GM19452 (cell line): ENCODE data around the gene SAYSD1.
"Not testable (repeated sequence)": the region's sequence is repeated elsewhere in the genome, so short reads cannot be mapped to it uniquely, and the experiment has no call there.

Experiments
- ATAC-seq: cut with Tn5 transposase; IDR thresholded peaks from one replicate; pipeline ENCODE4 v1.9.1; 2021; ENCODE audit not compliant: unreplicated experiment

The SAYSD1 gene, protein sequence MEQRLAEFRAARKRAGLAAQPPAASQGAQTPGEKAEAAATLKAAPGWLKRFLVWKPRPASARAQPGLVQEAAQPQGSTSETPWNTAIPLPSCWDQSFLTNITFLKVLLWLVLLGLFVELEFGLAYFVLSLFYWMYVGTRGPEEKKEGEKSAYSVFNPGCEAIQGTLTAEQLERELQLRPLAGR

DNA sequence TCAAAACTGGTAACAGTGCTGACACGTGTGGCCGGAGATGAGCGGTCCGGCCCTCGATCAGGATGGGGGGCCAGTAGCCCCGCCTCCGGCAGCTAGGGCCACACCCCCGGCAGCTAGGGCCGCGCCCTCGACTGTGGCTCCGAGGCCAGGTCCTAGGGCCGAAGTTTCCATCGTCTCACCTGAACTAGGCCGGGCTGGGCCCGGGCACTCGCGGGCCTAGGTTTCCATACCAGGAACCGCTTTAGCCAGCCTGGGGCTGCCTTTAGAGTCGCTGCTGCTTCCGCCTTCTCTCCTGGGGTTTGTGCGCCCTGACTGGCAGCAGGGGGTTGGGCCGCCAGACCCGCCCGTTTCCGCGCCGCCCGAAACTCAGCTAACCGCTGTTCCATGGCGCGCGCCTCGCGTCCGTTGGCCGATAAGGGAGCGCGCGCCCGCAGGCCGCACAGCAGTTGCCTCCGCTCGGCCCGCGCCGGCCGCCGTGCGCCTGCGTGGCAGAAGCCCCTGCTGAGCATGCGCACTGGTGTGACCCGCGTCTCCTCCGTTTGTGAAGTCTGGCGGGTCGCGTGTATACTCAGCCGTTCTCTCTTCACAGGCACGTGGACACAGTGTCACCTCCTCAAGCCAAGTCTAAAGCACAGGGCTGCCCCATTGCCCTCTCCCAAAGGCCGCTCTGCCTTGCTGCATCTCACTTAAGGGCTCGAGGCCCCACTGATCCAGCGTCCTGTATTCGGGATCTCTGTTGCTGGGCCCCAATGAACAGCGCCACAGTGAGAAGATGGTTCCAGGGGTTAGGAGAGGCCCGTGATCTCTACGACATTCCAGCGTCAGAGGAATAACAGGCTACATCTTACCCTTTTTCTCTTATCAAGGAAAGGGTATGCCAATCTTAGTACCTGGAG lies at the start of gene SAYSD1:
Gene SAYSD1 (minus strand): TSS at position 483 of the 896 bp plus-strand sequence. CDS start 97 bp downstream, at position 386.
- peak; percentile 96 for ATAC-seq

DNA sequence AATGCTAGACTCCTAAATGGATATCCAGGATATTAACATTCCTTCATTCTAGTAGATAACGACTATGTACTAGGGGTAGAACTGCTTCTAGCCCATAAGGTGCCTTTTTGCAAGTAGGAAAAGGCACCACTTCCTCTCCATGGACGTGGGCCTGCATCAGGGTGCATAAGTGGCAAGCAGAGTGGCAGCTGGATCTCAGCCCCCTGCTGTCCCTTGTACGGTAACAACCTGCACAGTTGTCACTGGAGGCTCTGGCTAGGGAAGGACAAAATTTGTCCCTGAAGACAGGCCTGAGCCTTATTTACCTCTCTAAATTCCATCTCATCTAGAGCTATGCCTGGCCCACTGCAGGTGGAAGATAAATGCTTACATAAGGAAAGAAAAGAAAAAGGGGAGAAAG lies 42.5 kb upstream of the SAYSD1 start:
- ATAC-seq = no peak

DNA sequence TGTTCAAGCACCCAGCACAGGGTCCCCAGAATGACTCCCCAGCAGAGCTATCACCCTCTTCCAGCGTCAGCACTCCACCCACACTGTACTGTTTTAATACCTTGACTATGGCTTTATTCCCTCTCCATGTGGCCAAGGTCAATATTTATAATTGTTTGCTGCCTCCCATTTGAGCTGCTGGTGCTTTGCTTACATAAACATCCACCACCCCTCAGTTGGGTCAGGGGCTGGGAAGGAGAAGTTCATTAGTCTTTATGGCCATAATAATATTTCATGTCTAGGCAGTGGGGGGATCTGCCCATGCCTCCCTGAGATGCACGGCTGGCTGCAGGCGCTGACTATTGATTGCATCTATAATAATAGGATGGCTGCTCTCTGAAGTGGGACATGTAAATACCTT lies 41.8 kb upstream of the SAYSD1 start:
- no peak for ATAC-seq

DNA sequence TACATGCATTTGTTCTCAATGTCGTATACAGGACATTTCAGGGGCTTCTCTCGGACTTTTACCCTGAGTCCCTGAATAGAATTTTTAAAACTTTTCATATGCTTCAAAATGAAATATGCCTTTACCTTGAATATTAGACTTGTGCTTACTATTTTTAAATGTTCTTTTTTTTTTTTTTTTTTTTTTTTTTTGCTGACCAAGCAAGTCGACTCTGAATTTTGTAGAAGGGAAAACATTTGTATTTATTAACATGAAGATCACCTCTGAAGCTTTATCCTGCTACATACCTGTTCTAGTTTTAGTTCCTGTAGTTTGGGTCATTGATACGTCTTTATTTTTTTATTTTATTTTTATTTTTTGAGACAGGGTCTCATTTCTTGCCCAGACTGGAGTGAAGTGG lies 39.7 kb upstream of the SAYSD1 start:
- no peak for ATAC-seq

DNA sequence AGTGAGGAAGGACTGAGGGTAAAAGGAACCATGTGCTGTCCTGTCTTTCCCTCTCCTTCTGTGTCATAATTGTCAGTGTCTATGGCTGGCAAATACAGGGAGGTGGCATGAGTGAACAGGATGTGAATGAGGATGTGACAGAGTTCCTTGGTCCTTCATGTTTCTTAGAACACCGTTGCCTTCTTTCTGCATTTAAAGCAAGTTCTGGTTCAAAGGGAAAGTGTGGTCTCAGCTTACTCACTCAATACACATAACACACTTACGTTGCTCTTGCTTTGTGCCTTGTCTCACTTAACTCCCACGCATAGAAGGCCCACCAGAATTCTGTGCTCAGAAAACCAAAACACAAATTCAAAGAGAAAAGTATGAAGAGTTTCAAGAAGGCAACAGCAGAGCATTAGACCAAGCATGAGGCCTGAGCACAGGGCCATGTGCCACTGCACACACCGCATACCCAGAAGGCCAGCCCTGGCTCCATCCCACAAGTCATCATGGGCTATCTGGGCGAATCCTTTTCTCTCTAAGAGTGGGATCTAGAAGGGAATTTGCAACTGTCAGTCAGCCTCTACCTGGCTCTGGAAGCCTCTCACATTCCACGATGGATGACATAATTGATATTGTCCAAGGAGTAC lies 38.9 kb upstream of the SAYSD1 start:
- ATAC-seq = no peak

DNA sequence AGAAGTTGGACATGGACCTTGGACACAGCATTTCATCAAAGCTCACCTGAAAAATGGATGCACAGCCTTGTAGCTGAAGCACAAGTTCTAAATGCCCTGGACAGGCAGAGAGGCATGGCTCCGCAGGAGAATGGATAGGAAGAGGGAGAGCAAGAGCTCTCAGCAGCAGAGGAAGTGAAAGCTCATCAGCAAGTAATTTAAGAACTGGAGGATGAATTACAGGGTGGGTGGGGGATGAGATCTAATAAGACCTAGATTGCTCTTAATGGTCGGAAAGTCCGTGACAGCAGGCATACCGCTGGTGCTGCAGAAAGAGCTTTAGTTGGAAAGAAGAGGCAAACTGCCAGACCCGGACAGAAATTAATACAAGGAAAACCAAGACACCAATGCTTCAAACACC lies 37.3 kb upstream of the SAYSD1 start:
- ATAC-seq = no peak

DNA sequence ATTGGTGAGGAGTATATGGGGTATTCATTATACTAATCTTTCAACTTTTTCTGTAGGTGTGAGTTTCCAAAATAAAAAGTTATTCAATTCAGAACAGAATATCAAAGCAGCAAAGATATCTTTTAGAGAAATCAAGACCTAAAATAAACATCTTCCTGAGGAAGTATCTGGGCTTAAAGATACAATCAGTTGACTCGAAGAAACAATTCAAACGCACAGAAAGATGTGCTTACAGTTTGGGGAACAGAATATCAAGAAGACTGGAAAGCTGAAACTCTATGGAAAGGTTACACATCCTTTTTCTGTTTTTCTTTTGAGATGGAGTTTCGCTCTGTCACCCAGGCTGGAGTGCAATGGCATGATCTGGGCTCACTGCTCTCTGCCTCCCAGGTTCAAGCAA lies 36.2 kb upstream of the SAYSD1 start:
- ATAC-seq = no peak

DNA sequence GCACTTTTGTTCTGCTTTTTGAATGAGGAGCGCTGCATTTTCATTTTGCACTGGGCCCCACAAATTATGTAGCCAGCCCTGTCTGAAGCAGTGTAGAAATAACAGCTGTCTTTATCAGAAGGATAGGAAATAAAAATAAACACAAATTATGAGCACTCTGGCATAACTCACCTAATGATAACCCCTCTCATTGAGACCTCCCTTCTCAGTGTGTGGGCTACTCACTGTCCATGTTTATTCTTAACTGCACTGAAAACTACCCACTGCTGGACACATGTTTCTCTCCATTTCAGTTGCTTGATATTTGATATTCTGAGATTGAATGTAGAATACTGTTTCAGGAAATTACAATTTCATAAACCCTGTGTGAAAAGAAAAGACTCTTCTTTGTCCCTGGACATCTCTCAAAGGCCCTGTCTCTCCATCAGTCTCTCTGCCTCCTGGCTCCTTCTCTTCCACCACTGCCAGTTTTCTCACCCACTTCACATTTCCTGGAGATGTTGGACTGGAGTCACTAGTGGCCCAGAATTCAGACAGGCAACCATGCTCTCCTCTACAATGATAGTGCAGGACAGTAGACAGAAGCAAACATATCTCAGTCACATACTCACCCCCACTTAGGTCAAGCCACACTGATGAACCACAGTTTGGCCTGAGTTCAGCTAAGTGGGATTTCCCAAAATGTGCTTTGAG lies 29.6 kb upstream of the SAYSD1 start:
- no peak for ATAC-seq

DNA sequence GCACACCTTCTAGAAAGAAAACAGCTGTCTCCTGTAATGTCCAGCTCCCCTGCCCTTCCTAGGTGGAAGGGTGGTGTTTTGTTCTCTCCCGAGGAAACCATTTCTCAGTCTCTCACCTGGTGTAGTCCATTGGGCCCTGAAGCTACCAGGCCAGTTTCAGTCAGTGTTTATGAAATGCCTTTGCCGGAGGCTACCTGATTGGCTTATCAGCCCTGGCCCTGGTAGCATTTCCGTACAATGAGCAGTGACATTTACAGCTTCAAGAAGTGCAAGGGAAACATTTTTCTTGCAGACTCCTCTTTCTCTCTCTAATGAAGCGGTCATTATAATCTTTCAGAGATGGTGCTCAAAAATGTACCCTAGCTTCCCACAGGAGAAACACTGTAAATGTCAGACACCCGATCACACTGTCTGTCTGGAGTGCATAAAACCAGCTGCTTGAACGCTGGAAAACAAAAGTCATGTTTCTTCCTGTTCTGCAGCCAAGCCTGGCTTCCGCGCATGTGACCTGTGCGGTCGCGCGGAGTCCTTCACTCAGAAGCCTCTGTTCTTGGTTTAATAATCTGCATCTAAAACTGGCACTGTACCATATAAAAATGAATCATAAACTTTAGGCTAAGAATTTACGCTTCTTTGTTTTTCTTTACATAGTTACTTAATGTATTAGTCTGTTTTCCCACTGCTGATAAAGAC lies 28.4 kb upstream of the SAYSD1 start:
- ATAC-seq = no peak

DNA sequence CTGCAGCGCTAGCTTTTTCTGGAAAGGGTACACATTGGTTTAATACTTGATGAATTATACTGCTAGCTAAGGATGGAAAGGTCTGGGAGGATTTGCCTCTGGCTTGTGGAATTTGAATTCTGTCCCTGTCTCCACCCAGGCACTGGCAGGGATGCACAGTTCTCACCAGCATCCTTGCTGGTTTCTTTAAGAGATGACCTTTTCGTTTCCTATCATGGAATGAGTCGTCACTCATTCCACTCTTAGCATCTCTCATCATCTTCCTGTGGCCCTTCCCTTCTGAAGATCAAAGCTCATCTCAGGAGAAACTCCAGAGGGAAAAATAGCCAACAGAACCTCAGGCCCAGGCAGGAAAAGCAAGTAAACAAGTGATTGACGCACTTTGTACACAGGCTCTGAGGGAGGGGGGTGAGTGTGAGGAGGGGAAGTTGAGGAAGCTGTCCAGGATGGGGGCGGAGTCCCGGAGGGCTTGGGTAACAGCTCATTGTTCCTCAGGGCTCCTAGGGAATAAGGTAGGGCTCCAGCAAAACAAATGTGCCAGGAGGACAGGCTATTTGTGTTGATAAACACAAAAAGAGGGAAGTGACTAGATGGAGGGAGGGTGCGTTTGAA lies 25.7 kb upstream of the SAYSD1 start:
- ATAC-seq = no peak

DNA sequence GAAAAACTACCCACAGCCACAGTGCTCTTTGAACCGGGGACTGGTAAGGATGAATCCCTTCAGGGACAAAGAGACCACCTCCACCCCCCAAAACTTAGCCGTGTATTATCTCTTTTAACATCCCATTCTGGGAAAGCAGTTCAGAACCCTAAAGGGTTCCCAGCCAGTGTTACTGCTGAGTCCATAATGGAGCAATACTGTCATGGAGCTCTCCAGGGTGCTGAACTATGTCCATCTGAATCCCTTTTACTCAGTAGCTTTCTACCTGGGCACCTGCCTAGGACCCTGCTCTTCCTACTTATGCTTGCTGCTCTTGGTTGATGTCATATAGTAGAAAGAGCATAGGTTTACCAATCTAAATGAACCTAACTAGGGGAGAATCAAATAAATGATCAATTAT lies 22.3 kb upstream of the SAYSD1 start:
- no peak for ATAC-seq

DNA sequence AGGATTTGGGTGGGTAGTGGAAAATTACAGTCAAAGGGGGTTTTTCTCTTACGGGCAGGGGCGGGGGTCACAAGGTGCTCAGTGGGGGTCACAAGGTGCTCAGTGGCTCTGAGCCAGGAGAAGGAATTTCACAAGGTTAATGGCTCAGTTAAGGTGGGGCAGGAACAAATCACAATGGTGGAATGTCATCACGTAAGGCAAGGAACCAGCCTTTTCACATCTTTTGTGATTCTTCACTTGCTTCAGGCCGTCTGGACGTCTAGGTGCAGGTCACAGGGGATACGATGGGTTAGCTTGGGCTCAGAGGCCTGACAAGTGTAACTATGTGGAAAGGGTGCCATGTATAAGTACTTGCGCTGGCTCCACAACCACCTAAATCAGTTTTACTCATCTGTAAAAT lies 21.2 kb upstream of the SAYSD1 start:
- ATAC-seq = not testable (repeated sequence)

DNA sequence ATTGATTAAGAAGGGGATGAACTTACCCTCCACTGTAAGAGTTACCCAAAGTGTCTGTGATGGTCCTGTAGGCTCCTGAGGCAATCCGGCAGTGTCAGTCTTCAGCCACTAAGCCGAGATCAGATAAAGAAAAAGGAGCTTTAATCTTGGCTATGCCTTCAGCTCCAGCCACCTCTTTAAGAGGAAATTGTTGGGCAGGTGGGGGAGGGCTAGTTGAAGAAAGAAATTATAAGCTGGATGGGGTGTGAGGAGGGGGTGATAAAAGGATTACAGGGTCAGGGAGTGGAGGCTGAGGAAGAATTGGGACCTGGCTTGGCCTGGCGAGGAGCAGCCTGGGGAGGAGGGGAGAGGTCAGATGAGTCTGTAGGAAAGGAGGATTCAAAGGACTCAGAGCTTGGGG lies 19.8 kb upstream of the SAYSD1 start:
- ATAC-seq = not testable (repeated sequence)

DNA sequence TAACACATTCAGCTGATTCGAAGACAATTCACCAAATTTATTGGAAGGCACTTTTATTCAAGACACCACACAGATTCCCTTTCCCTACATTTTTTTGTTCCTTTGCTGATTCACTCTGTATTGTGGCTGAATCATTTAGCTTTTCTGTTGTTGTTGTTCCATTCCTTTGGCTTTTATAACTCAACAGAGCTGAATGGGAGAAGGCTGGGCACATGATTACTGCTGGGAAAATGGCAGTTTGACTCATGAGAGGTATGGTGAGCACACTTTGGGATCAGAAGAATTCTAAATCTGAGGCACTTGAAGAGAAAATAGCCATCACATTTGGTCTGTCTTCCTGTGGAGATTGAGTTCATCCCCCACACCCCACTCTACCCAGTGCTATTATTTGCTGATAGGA lies 15.7 kb upstream of the SAYSD1 start:
- ATAC-seq = no peak

DNA sequence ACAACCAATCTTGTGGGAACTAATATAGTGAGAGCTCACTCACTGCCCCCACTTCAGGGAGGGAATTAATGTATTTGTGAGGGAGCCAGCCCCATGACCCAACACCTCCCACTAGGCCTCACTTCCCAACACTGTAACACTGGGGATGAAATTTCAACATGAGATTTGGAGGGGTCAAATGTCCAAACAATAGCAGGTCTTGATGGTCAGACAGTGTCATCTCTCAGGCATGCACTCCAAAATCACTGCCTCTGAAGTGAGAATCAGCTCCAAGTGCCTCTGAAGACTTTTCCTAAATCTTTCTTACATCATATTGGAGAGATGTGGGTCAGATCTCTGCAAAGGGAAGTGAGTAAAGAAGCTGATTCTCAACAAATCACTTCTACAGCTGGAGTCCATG lies 13.8 kb upstream of the SAYSD1 start:
- no peak for ATAC-seq

DNA sequence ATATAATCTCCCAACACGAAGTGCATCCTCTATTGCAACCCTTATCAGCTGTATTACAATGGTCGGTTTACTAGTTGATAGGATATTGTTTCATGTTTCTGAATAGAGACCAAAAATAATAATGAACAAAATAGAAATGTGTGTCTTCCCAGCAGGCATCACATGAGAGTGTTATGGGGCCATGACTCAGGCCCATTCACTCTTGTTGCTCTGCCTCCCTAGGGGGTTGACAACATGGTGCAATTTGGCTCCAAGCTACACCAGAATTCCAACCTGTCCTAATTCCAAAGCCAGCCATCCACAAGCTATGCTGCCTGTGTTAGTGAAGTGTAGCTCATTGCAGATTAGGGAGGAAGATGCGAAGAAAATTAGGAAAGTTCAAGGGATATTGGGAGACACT lies 13.1 kb upstream of the SAYSD1 start:
- no peak for ATAC-seq

DNA sequence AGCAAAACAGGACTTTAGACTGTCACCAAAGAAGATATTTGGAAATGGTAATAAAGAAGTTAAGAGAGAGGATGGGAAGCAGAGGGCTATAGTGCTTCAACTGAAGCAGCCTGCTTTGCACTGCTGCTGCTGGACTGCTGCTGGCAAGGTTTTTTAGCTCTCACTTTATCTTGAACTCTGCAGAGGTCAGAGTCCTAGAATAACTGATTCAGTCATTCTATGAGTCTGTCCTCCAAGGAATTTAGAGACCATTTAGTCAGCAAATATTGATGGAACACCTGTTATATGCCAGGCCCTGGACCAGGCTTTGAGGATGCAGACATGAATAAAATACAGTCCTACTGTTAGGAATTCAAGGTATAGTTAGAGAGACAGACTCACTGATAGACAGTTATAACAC lies 9.1 kb upstream of the SAYSD1 start:
- ATAC-seq = no peak

DNA sequence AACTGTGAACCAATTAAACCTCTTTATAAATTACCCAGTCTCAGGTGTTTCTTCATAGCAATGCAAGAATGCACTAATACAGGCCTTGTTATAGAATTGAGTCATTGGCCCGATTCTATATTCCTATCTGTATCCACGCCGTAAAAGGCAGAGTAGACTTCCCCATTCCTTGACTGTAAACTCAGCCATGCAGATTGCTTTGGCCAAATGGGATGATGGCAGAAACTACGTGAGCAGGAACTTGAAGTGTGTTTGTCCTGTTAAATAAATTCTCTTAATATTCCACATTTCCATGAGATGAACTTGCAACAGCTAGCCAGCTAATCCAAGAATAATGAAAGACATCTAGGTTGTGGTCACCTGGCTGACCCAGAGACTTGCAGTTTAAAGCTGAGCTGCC lies 3.9 kb upstream of the SAYSD1 start:
- no peak for ATAC-seq

DNA sequence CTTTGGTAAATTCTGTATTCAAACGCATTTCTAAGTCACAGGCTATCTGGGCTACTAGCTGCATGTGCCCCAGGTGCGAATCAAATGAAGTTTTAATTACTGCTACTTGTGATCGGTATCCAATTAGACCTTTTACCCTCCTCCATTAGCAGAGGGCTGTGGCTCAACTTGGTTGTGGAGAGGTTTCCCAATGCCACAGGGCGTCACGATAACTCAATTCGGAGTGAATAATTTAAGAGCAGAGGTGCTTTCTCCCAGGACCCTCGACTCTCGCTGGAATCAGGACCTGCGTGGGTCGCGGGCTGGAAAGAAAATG lies 640 bp downstream of the SAYSD1 start:
- peak; percentile 5 for ATAC-seq

DNA sequence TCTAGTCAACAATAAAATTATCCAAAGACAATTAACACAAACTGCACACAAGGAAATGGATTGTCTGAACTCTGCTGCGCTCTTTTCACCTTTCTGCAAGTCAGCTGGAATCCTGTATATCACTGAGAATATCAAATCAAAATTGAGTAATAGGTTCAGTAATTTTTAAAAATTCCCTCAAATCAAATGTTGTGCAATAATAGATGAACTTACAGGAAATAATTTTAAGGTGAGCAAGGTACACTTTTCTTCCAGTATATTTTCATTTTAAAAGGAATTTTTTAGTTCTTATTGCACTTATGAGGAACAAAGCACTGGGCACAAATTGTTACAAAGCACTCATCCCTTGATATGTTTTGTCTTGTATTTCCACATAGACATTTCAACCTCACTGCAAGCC lies 1.2 kb downstream of the SAYSD1 start:
- no peak for ATAC-seq

DNA sequence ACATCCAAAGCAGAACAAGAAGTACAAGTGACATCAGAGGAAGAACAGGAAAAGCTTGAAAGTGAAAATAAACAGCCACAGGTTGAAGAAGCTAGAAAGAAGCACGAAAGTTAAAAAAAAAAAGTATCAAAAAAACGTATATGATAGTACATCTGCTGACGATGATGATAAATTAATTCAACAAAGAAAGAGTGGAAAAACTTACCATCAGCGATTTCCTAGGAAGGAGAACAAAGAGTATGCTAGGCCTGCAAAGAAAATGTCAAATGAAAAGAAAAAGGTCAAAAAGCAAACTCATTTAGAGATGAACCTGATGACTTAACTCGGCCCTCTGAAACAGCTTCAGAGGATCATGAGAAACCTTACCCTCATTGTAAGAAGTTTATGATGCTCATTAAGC lies 3.7 kb downstream of the SAYSD1 start:
- ATAC-seq = no peak
